Effector memory CD8-positive, alpha-beta T cell (primary cell): ENCODE measurements around the gene STK10.
"Not testable (repeated sequence)": the region's sequence is repeated elsewhere in the genome, so short reads cannot be mapped to it uniquely, and the experiment has no call there.

ENCODE experiments used
- ATAC-seq: fragments of 150-1000 bp; cut with Tn5 transposase; replicated peaks from 2 replicates; pipeline ENCODE4 v1.10.0; 2021; ENCODE audit warnings: mild to moderate bottlenecking, moderate library complexity
- DNase-seq, 3 experiments: peaks; one replicate each; pipeline ENCODE4 v3.0.0; 2021
- H3K27ac Mint-ChIP-seq, 2 donors: one replicate each; pipeline ENCODE4 v1.8.0; 2022; ENCODE audit warnings: mild to moderate bottlenecking in 2 of 2, mixed read lengths in 2 of 2, moderate library complexity in 2 of 2
- H3K27me3 Mint-ChIP-seq, 2 donors: one replicate each; pipeline ENCODE4 v1.8.0; 2022; ENCODE audit warnings: mixed read lengths in 2 of 2
- H3K36me3 Mint-ChIP-seq: one replicate; pipeline ENCODE4 v1.8.0; 2022; ENCODE audit warnings: mild to moderate bottlenecking, moderate library complexity, mixed read lengths; ENCODE audit not compliant: insufficient read depth
- H3K4me1 Mint-ChIP-seq, 2 donors: one replicate each; pipeline ENCODE4 v1.8.0; 2022; ENCODE audit warnings: low read depth in 2 of 2, mixed read lengths in 2 of 2
- H3K4me3 Mint-ChIP-seq, 2 donors: one replicate each; pipeline ENCODE4 v1.8.0; 2022; ENCODE audit warnings: mild to moderate bottlenecking in 2 of 2, mixed read lengths in 2 of 2, moderate library complexity in 2 of 2
- H3K9me3 Mint-ChIP-seq, 2 donors: one replicate each; pipeline ENCODE4 v1.8.0; 2022; ENCODE audit warnings: mixed read lengths in 2 of 2

Gene STK10

DNA sequence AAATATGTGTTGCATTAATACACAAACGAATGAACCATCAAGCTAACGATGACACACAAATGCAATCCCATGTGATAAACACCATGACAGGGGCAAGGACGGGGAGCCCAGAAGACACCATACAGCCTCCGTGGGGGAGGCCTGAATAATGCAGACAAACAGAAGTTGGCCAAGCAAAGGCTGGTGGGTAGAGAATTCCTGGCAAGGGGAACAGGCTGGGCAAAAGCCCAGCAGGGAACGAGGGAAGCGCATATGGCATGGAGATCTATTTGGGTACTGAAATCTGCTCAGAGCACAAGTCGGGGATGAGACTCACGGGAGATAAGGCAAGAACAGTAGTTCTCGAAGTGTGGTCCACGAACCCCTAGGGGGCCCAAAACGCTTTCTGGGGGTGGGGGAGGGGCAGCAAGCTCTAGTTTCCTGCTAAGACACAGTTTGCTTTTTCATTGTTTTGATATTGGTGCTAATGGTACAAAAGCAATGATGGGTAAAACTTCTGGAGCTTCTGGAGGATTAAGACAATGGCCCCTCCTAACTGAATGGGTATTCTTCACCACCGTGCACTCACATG lies 138.7 kb downstream of the STK10 start:
- Mint-ChIP-seq H3K27ac (peak overlapping the region; percentile 1 to 83), H3K27me3 (no peaks in the 10 kb centered on the region), H3K9me3 (no peaks in the 10 kb centered on the region), H3K36me3 (peaks cover 95% of the 10 kb centered on the region), H3K4me1 (peaks cover 5 to 12% of the 10 kb centered on the region in 2 donors), H3K4me3 (no peak overlapping the region)
- DNase-seq (no peak), ATAC-seq (no peak)

DNA sequence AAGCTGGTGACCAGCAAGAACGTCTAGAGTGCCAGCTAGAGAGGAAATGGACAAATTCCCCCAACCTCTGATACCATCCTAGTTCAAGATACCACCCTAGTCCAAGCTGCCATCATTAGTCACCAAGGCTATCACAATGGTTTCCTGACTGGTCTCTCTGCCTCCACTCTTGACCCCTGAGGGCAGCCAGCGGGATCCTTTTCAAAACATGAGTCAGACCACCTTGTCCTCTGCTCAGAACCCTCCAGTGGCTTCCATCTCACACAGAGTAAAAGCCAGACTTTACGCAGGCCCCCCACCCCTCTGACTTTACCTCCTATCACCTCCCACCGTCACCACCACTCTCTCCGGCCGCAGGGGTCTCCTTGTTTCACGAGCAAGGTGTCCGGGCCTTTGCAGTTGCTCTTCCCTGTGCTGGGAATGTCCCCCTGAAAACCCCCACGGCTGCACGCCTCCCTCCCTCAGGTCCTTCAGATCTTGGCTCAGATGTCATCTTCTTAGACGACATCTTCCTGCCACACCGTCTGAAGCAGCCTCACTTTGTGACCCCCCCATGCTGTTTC lies 139.4 kb downstream of the STK10 start:
- H3K9me3 Mint-ChIP-seq = no peaks in the 10 kb centered on the region
- H3K27ac Mint-ChIP-seq = peak overlapping the region; percentile 48 to 83
- no peak for ATAC-seq
- H3K4me1 Mint-ChIP-seq = peaks cover 5 to 12% of the 10 kb centered on the region in 2 donors
- DNase-seq = no peak
- H3K27me3 Mint-ChIP-seq = no peaks in the 10 kb centered on the region
- H3K4me3 Mint-ChIP-seq = no peak overlapping the region
- H3K36me3 Mint-ChIP-seq = peaks cover 95% of the 10 kb centered on the region

DNA sequence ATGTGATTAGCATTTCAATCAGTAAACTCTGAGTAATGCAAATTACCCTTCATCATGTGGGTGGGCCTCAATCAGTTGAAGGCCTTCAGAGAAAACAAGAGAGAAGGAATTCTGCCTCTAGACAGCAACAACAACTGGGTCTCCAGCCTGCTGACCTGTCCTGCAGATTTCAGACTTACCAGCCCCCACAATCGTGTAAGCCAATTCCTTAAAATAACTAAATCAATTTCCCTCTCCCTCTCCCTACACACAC lies 139.9 kb downstream of the STK10 start:
- no peak for DNase-seq
- peaks cover 95% of the 10 kb centered on the region for H3K36me3 Mint-ChIP-seq
- no peaks in the 10 kb centered on the region for H3K27me3 Mint-ChIP-seq
- no peak for ATAC-seq
- no peaks in the 10 kb centered on the region for H3K9me3 Mint-ChIP-seq
- H3K27ac Mint-ChIP-seq = peak overlapping the region in 1 of 2 donors; percentile 83
- peaks cover 5 to 12% of the 10 kb centered on the region in 2 donors for H3K4me1 Mint-ChIP-seq
- H3K4me3 Mint-ChIP-seq = no peak overlapping the region

DNA sequence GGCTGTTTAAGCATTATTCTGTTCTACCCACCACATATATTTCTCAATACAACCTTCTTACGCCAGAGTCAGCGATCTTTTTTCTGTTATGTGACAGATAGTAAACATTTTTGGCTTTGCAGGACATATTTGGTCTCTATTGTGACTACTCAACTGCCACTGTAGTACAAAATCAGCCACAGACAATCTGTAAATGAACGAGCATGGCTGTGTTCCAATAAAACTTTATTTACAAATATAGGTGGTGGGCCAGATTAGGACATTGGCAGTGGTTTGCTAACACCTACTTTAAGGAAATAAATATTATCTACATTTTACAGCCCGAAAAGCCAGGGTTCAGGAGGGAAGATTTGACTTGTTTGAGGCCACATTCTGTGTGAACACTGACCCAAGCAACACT lies 141.4 kb downstream of the STK10 start:
- Mint-ChIP-seq H3K27me3 (no peaks in the 10 kb centered on the region), H3K27ac (peak overlapping the region; percentile 73 to 79), H3K36me3 (peaks cover 95% of the 10 kb centered on the region), H3K4me3 (no peak overlapping the region), H3K4me1 (peaks cover 8 to 10% of the 10 kb centered on the region in 2 donors), H3K9me3 (no peaks in the 10 kb centered on the region)
- DNase-seq = no peak
- ATAC-seq = no peak

DNA sequence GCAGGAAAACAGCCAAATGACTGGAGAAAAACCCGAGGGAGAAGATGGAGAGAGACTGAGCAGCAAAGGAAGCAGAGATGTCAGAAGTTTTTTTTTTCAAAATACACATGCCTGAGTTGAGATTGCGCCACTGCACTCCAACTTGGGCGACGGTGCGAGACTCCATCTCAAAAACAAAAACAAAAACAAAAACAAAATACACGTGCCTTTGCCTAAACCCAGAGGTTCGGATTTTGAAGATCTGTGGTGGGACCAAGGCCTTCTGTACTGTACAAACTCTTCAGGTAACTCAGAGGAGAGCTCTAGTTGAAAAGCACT lies 142.8 kb downstream of the STK10 start:
- H3K36me3 Mint-ChIP-seq = peaks cover 94% of the 10 kb centered on the region
- no peak overlapping the region for H3K4me3 Mint-ChIP-seq
- no peaks in the 10 kb centered on the region for H3K9me3 Mint-ChIP-seq
- H3K27me3 Mint-ChIP-seq = no peaks in the 10 kb centered on the region
- H3K4me1 Mint-ChIP-seq = peaks cover 7 to 10% of the 10 kb centered on the region in 2 donors
- peak overlapping the region in 1 of 2 donors; percentile 89 for H3K27ac Mint-ChIP-seq
- DNase-seq (no peak), ATAC-seq (no peak)

DNA sequence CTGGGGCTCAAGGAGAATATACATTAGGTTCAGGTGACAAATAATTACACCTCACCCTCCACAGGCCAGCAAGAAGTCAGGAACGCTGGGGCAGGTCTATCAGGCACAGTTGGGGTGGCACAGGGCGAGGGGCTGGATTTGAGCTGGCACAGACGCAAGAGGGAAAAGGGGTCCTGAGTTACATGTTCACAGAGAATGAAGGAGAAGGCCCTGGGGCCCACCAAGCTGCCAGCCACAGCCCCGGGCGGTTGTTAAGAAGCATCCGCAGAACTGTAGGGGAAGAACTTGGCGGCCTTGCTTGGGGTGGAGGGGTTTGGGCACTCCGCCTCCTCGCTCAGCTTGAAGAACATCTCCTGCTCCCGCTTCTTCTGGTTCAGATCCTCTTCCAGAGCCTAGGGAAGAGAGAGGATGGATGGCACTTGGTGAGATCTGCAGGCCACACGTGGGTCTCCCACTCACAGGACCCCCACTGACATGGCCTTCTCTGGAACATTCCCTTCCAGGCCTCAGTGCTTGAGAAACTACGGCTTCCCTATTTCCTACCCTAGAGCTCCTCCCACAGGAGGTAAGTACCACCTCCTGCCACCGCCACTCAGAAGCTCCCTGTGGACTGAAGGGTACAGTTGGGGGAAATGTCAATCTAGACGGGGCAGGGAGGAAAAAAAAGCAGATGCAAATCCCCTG lies 143.3 kb downstream of the STK10 start:
- peak overlapping the region in 1 of 2 donors; percentile 89 for H3K27ac Mint-ChIP-seq
- ATAC-seq (no peak), DNase-seq (no peak)
- no peaks in the 10 kb centered on the region for H3K9me3 Mint-ChIP-seq
- H3K36me3 Mint-ChIP-seq = peaks cover 94% of the 10 kb centered on the region
- H3K4me3 Mint-ChIP-seq = peak overlapping the region in 1 of 2 donors; percentile 5
- no peaks in the 10 kb centered on the region for H3K27me3 Mint-ChIP-seq
- peaks cover 12 to 14% of the 10 kb centered on the region in 2 donors for H3K4me1 Mint-ChIP-seq

DNA sequence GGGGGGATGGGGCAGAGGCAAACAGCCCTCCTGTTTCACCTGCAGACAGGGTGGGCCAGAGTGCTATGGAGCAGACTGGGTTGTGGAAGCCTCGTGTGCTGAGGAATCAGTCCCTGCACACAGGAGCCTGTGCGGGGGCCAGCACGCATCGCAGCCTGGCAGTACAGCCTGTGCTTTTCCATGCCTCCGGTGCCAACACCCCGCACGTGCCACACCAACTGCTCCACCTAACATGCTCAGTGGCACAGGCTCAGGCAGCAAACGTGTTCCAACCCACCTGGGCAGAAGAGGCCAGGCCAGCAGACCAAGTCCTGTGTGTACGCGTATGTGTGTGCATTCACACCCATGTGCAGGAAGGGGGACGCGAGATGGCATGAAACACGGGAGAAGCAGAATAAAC lies 144.2 kb downstream of the STK10 start:
- DNase-seq = no peak
- H3K27me3 Mint-ChIP-seq = no peaks in the 10 kb centered on the region
- peaks cover 9 to 15% of the 10 kb centered on the region in 2 donors for H3K4me1 Mint-ChIP-seq
- no peak for ATAC-seq
- peaks cover 86% of the 10 kb centered on the region for H3K36me3 Mint-ChIP-seq
- H3K9me3 Mint-ChIP-seq = no peaks in the 10 kb centered on the region
- H3K27ac Mint-ChIP-seq = peak overlapping the region; percentile 77 to 89
- H3K4me3 Mint-ChIP-seq = no peak overlapping the region

DNA sequence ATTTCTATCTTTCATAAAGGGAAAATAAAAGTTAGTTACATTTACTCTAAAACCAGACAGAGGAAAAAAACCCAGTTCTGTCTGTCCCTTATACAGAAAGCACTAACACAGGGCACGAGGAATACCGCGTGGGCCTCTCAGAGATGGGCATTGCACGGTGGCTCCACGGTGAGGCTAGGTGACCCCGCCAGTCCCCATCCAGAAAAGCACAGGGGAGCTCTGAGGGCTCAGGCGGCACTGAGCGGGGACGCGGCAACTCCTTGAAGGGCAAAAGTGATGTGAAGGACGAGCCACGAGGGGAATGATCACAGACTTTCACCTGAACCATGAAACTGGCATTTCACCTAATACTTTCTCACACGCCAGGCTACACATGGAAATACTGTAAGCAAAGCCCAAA lies 145.8 kb downstream of the STK10 start:
- H3K36me3 Mint-ChIP-seq = peaks cover 73% of the 10 kb centered on the region
- peak overlapping the region in 1 of 2 donors; percentile 12 for H3K4me3 Mint-ChIP-seq
- H3K4me1 Mint-ChIP-seq = peaks cover 8 to 15% of the 10 kb centered on the region in 2 donors
- H3K9me3 Mint-ChIP-seq = no peaks in the 10 kb centered on the region
- no peak for DNase-seq
- peak overlapping the region; percentile 77 to 89 for H3K27ac Mint-ChIP-seq
- ATAC-seq = no peak
- H3K27me3 Mint-ChIP-seq = no peaks in the 10 kb centered on the region

DNA sequence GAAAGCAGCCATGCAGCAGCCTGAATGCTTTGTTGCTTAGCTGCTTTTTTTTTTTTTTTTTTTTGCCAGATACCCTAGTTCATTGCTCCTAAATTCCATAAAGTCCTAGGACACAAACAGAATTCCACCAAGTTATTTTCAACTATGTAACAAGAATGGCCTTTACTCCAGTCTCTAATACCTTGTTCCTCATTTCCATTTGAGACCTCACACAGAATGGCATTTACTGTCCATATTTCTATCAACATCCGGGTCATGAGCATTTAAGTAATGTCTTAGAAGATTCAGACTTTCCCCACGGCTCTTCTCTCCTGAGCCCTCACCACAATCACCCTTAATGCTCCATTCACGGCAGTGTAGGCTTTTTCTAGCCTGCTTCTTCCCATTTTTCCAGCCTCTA lies 149.9 kb downstream of the STK10 start:
- H3K4me1 Mint-ChIP-seq = peaks cover 8 to 15% of the 10 kb centered on the region in 2 donors
- DNase-seq (no peak), ATAC-seq (no peak)
- H3K27ac Mint-ChIP-seq = peak overlapping the region in 1 of 2 donors; percentile 21
- H3K9me3 Mint-ChIP-seq = no peaks in the 10 kb centered on the region
- no peaks in the 10 kb centered on the region for H3K27me3 Mint-ChIP-seq
- no peak overlapping the region for H3K4me3 Mint-ChIP-seq
- H3K36me3 Mint-ChIP-seq = peaks cover 45% of the 10 kb centered on the region

DNA sequence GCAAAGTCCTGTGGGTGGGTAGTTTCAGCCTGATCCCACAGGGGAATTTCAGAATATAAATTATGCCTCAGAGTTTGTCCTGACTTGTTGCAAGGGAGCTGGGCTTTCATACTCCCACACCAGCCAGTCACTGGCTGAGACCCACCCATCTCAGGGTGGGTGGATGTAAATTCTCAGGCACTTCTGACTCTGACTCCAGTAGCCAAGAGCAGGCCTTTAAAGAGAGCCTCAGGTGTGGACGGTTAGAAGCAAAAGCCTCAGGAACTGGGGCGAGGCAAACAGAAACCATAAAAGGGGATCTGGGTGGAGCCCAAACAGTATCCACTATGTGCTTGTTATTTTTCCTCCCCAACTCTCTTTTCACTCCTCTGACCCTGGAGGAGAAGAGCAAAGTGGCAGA lies 153.0 kb downstream of the STK10 start:
- ATAC-seq (no peak), DNase-seq (no peak)
- no peaks in the 10 kb centered on the region for H3K27me3 Mint-ChIP-seq
- no peak overlapping the region for H3K4me3 Mint-ChIP-seq
- peaks cover 6% of the 10 kb centered on the region in 2 donors for H3K4me1 Mint-ChIP-seq
- no peaks in the 10 kb centered on the region for H3K9me3 Mint-ChIP-seq
- peaks cover 15% of the 10 kb centered on the region for H3K36me3 Mint-ChIP-seq
- H3K27ac Mint-ChIP-seq = peak overlapping the region in 1 of 2 donors; percentile 66

DNA sequence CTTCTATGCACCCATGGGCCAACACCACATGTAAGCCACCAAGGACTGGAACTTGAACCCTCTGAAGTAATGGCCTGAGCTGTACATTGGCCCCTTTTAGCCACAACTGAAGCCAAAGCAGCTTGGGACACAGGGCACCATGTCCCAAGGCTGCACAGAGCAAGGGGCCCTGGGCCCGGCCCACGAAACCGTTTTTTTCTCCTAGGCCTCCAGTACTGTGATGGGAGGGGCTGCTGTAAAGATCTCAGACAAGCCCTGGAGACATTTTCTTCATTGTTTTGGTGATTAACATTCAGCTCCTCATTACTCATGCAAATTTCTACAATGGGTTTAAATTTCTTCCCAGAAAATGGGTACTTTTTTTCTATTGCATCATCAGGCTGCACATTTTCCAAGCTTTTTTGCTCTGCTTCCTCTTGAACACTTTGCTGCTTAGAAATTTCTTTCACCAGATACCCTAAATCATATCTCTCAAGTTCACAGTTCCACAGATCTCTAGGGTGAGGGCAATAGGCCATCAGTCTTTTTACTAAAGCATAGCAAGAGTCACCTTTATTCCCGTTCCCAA lies 156.0 kb downstream of the STK10 start:
- Mint-ChIP-seq H3K36me3 (peaks cover 10% of the 10 kb centered on the region), H3K4me3 (no peak overlapping the region), H3K4me1 (peaks cover 0 to 2% of the 10 kb centered on the region in 2 donors), H3K27me3 (no peaks in the 10 kb centered on the region), H3K27ac (no peak overlapping the region), H3K9me3 (no peaks in the 10 kb centered on the region)
- ATAC-seq (no peak), DNase-seq (no peak)

DNA sequence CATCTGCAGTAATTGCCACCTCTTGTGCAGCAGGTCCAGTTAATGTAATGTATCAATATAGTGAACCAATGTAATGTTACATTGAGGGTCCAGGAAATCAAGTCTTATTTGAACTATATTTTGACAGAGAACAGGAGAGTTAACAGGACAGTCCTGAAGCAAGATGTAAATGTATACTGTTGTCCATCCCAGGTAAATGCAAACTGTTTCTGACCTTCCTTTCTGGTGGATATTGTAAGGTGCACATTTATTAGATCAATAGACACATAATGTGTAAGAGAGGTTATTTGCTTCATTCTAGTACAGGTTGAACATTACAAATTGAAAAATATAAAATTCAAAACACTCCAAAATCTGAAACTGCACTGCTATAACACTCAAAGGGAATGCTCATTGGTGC lies 158.1 kb downstream of the STK10 start:
- H3K4me1 Mint-ChIP-seq = no peaks in the 10 kb centered on the region
- H3K36me3 Mint-ChIP-seq = peaks cover 3% of the 10 kb centered on the region
- ATAC-seq (no peak), DNase-seq (no peak)
- no peak overlapping the region for H3K4me3 Mint-ChIP-seq
- no peak overlapping the region for H3K27ac Mint-ChIP-seq
- H3K27me3 Mint-ChIP-seq = no peaks in the 10 kb centered on the region
- no peaks in the 10 kb centered on the region for H3K9me3 Mint-ChIP-seq

DNA sequence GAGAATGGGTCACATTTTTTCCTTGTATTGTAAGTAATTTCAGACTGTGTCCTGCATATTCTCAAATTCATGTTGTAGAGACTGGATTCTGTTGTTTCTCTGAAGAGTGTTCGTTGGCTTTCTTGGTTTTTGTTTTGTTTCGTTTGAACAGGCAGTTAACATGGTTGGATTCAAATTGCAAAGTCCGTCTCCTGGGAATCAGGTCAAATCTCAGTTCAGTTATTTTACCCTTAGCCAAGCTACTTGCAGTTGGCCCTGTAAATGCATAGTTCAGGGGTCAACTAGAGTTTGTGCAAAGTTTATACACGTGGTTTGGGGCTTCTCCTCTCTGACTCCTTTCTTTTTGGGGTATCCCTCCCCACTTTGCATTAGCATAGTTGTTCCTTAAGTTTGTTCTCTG lies 159.9 kb downstream of the STK10 start:
- H3K4me1 Mint-ChIP-seq = no peaks in the 10 kb centered on the region
- no peaks in the 10 kb centered on the region for H3K9me3 Mint-ChIP-seq
- H3K4me3 Mint-ChIP-seq = no peak overlapping the region
- ATAC-seq (no peak), DNase-seq (no peak)
- H3K36me3 Mint-ChIP-seq = peaks cover 3% of the 10 kb centered on the region
- no peak overlapping the region for H3K27ac Mint-ChIP-seq
- H3K27me3 Mint-ChIP-seq = no peaks in the 10 kb centered on the region

DNA sequence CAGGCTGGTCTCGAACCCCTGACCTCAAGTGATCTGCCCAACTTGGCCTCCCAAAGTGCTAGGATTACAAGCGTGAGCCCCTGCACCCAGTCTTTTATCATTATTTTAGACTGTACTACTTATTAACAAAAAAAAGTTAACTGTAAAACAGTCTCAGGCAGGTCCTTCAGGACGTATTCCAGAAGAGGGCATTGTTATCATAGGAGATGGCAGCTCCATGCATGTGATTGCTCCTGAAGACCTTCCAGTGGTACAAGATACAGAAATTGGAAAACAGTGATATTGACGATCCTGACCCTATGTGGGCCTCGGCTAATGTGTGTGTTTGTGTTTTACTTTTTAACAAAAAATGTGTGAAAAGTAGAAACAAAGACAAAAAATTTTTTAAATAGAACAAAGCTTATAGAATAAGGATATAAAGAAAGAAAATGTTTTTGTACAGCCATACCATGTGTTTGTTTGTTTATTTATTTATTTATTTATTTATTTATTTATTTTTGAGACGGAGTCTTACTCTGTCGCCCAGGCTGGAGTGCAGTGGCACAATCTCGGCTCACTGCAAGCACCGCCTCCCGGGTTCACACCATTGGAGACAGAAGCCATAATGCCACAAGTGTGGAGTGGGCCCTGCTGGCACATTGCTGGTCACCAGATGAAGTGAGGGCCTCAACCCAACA lies 167.8 kb downstream of the STK10 start:
- H3K27ac Mint-ChIP-seq, H3K4me1 Mint-ChIP-seq, H3K4me3 Mint-ChIP-seq, H3K9me3 Mint-ChIP-seq, ATAC-seq, H3K36me3 Mint-ChIP-seq, DNase-seq, H3K27me3 Mint-ChIP-seq: not testable (repeated sequence)
